Muscle layer of colon (tissue), 2 donors: Measurements from ENCODE around the gene TFAM.
A peak's percentile ranks its signal among the peaks of the same experiment; 100 is the strongest.

Source experiments
- H3K27ac ChIP-seq: one replicate; pipeline ENCODE4 v1.7.0; 2013; ENCODE audit warnings: low read depth, mild to moderate bottlenecking, low read length, moderate library complexity
- H3K27me3 ChIP-seq, 2 donors: one replicate each; pipeline ENCODE4 v1.7.0; 2013; ENCODE audit warnings: low read length in 2 of 2, mild to moderate bottlenecking in 2 of 2; ENCODE audit not compliant: insufficient read depth in 2 of 2, control insufficient read depth in 1 of 2
- H3K36me3 ChIP-seq: one replicate; pipeline ENCODE4 v1.7.0; 2013; ENCODE audit warnings: mild to moderate bottlenecking, low read length; ENCODE audit not compliant: insufficient read depth
- H3K4me1 ChIP-seq: one replicate; pipeline ENCODE4 v1.7.0; 2013; ENCODE audit warnings: mild to moderate bottlenecking, low read length; ENCODE audit not compliant: insufficient read depth
- H3K4me3 ChIP-seq, 2 donors: one replicate each; pipeline ENCODE4 v1.7.0; 2013; ENCODE audit warnings: low read length in 2 of 2, low read depth in 1 of 2, mild to moderate bottlenecking in 1 of 2, moderate library complexity in 1 of 2
- H3K9ac ChIP-seq: one replicate; pipeline ENCODE4 v1.7.0; 2013; ENCODE audit warnings: low read length
- H3K9me3 ChIP-seq: one replicate; pipeline ENCODE4 v1.7.0; 2013; ENCODE audit warnings: mild to moderate bottlenecking, low read length
- donor health status: abdominal sarcoma.
- donor health status: Adenocarcinoma of cecum.

The TFAM gene

GRCh38 chr10:58382489-58382995 is 2.7 kb upstream of the TFAM start:
- no peak overlapping the region for H3K27ac ChIP-seq
- peaks cover 5% of the 10 kb centered on the region for H3K36me3 ChIP-seq
- H3K9me3 ChIP-seq = no peaks in the 10 kb centered on the region
- no peak overlapping the region for H3K9ac ChIP-seq
- no peaks in the 10 kb centered on the region for H3K27me3 ChIP-seq
- no peak overlapping the region for H3K4me3 ChIP-seq
- H3K4me1 ChIP-seq = peaks cover 16% of the 10 kb centered on the region

- Histone ChIP-seq H3K4me1 (peaks cover 16% of the 10 kb centered on the region), H3K27ac (no peak overlapping the region), H3K4me3 (peak overlapping the region in 1 of 2 donors; percentile 76), H3K27me3 (no peaks in the 10 kb centered on the region), H3K9me3 (no peaks in the 10 kb centered on the region), H3K9ac (peak overlapping the region; percentile 83), H3K36me3 (peaks cover 20% of the 10 kb centered on the region)
Observed at GRCh38 chr10:58384095-58384494, 1.1 kb upstream of the TFAM start.

GRCh38 chr10:58384544-58384998 is 639 bp upstream of the TFAM start:
- H3K27ac ChIP-seq = peak overlapping the region; percentile 84
- H3K36me3 ChIP-seq = peaks cover 25% of the 10 kb centered on the region
- peak overlapping the region; percentile 83 for H3K9ac ChIP-seq
- H3K27me3 ChIP-seq = no peaks in the 10 kb centered on the region
- H3K9me3 ChIP-seq = no peaks in the 10 kb centered on the region
- H3K4me3 ChIP-seq = peak overlapping the region; percentile 63 to 76
- H3K4me1 ChIP-seq = peaks cover 16% of the 10 kb centered on the region

GRCh38 chr10:58385784-58386112 is 538 bp downstream of the TFAM start:
- peaks cover 31% of the 10 kb centered on the region for H3K36me3 ChIP-seq
- H3K4me1 ChIP-seq = peaks cover 16% of the 10 kb centered on the region
- no peaks in the 10 kb centered on the region for H3K9me3 ChIP-seq
- H3K4me3 ChIP-seq = peak overlapping the region; percentile 76 to 98
- peak overlapping the region; percentile 84 for H3K27ac ChIP-seq
- peak overlapping the region; percentile 49 for H3K9ac ChIP-seq
- H3K27me3 ChIP-seq = no peaks in the 10 kb centered on the region

- Histone ChIP-seq H3K36me3 (peaks cover 44% of the 10 kb centered on the region), H3K4me3 (no peak overlapping the region), H3K27me3 (no peaks in the 10 kb centered on the region), H3K27ac (no peak overlapping the region), H3K9ac (no peak overlapping the region), H3K9me3 (no peaks in the 10 kb centered on the region), H3K4me1 (peaks cover 14% of the 10 kb centered on the region)
Observed at GRCh38 chr10:58389024-58389423, 3.8 kb downstream of the TFAM start.

GRCh38 chr10:58393317-58393716 is 8.1 kb downstream of the TFAM start:
- no peak overlapping the region for H3K27ac ChIP-seq
- no peak overlapping the region for H3K9ac ChIP-seq
- H3K9me3 ChIP-seq = no peaks in the 10 kb centered on the region
- H3K27me3 ChIP-seq = no peaks in the 10 kb centered on the region
- no peak overlapping the region for H3K4me3 ChIP-seq
- H3K4me1 ChIP-seq = no peaks in the 10 kb centered on the region
- H3K36me3 ChIP-seq = peaks cover 49% of the 10 kb centered on the region

- Histone ChIP-seq H3K4me1 (no peaks in the 10 kb centered on the region), H3K27ac (no peak overlapping the region), H3K9ac (no peak overlapping the region), H3K9me3 (no peaks in the 10 kb centered on the region), H3K36me3 (peaks cover 37% of the 10 kb centered on the region), H3K4me3 (no peak overlapping the region), H3K27me3 (no peaks in the 10 kb centered on the region)
Observed at GRCh38 chr10:58394471-58394870, 9.3 kb downstream of the TFAM start.

- peaks cover 30% of the 10 kb centered on the region for H3K36me3 ChIP-seq
- no peaks in the 10 kb centered on the region for H3K4me1 ChIP-seq
- H3K4me3 ChIP-seq = no peak overlapping the region
- H3K27ac ChIP-seq = no peak overlapping the region
- no peak overlapping the region for H3K9ac ChIP-seq
- H3K27me3 ChIP-seq = no peaks in the 10 kb centered on the region
- no peaks in the 10 kb centered on the region for H3K9me3 ChIP-seq
Observed at GRCh38 chr10:58396057-58396456, 10.8 kb downstream of the TFAM start.

GRCh38 chr10:58397830-58398229 is 12.6 kb downstream of the TFAM start:
- Histone ChIP-seq H3K36me3 (peaks cover 25% of the 10 kb centered on the region), H3K27me3 (no peaks in the 10 kb centered on the region), H3K27ac (no peak overlapping the region), H3K4me3 (no peak overlapping the region), H3K9ac (no peak overlapping the region), H3K4me1 (no peaks in the 10 kb centered on the region), H3K9me3 (no peaks in the 10 kb centered on the region)

GRCh38 chr10:58399410-58399809 is 14.2 kb downstream of the TFAM start:
- no peaks in the 10 kb centered on the region for H3K9me3 ChIP-seq
- peaks cover 15% of the 10 kb centered on the region for H3K36me3 ChIP-seq
- no peaks in the 10 kb centered on the region for H3K27me3 ChIP-seq
- H3K4me1 ChIP-seq = no peaks in the 10 kb centered on the region
- H3K9ac ChIP-seq = no peak overlapping the region
- H3K4me3 ChIP-seq = no peak overlapping the region
- H3K27ac ChIP-seq = no peak overlapping the region

- peaks cover 8% of the 10 kb centered on the region for H3K36me3 ChIP-seq
- no peak overlapping the region for H3K27ac ChIP-seq
- H3K27me3 ChIP-seq = no peaks in the 10 kb centered on the region
- H3K9me3 ChIP-seq = no peaks in the 10 kb centered on the region
- no peaks in the 10 kb centered on the region for H3K4me1 ChIP-seq
- no peak overlapping the region for H3K4me3 ChIP-seq
- no peak overlapping the region for H3K9ac ChIP-seq
Observed at GRCh38 chr10:58400609-58401008, 15.4 kb downstream of the TFAM start.

- no peaks in the 10 kb centered on the region for H3K9me3 ChIP-seq
- no peak overlapping the region for H3K9ac ChIP-seq
- H3K36me3 ChIP-seq = no peaks in the 10 kb centered on the region
- H3K4me3 ChIP-seq = no peak overlapping the region
- no peak overlapping the region for H3K27ac ChIP-seq
- no peaks in the 10 kb centered on the region for H3K4me1 ChIP-seq
- H3K27me3 ChIP-seq = no peaks in the 10 kb centered on the region
Observed at GRCh38 chr10:58404001-58404400, 18.8 kb downstream of the TFAM start.
